ENCODE data around the gene PRSS50. TPM values are rescaled to one million over a fixed set of nuclear protein-coding genes. Genes with fewer than 3 reads are reported as not detected.
"Not testable (repeated sequence)": the region's sequence is repeated elsewhere in the genome, so short reads cannot be mapped to it uniquely, and the experiment has no call there.

PRSS50 gene
- total RNA-seq: not detected

DNA sequence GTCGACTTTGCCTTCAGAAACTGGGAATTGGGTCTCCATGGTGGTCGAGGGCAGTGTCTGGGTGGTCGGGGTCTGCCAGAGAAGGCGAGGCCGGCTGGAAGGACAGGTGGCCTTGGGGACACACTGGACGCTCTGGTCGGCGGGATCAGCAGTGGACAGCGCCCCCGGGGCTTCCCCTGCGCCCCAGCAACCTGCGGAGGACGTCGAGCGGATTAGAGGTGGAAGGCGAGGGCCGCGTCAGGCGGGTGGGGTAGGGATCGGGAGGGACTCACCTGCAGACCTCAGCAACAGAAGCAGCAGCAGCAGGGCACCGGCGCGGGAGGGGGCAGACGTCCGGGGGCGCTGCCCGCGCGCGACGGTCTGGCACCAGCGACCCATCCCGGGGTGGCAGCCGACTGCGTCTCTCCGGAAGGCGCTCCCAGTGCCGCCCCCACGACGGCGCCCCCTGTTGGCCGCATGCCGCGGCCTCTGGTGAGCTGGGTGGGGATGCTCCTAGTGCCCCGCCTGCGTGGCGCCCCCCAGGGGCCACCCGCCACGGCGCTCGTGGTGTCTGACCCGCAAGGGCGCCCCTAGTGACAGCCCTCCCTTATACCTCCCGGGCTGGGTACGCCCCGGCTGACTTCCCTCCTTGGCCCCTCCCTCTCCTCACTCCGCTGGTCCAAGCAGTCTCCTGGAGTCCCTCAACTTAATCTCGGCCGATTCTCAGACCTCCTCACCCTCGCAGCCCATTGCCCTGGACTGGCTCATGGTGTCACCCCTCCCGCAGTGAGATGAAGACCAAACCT, at the start of gene PRSS50:
Gene PRSS50 (minus strand): TSS at position 423 of the 785 bp plus-strand sequence. CDS start 45 bp downstream, at position 378.
- no peak within 1 kb of the TSS for H3K4me3 ChIP-seq (ENCODE audit: low read length)
- no peaks in the 10 kb centered on the region for H3K9me3 ChIP-seq (ENCODE audit: low read depth, low read length)
- H3K27me3 ChIP-seq (ENCODE audit: insufficient read depth, low read length): peaks cover 4% of the 10 kb centered on the region
- no peaks in the 10 kb centered on the region for H3K4me1 ChIP-seq (ENCODE audit: insufficient read depth, low read length)

GRCh38 chr3:46764206-46764605, 46.5 kb upstream of the PRSS50 start:
- no peak overlapping the region for H3K4me3 ChIP-seq (ENCODE audit: low read length)
- H3K27me3 ChIP-seq (ENCODE audit: insufficient read depth, low read length): no peaks in the 10 kb centered on the region
- H3K9me3 ChIP-seq (ENCODE audit: low read depth, low read length): peaks cover 16% of the 10 kb centered on the region
- no peaks in the 10 kb centered on the region for H3K4me1 ChIP-seq (ENCODE audit: insufficient read depth, low read length)

GRCh38 chr3:46763178-46763577, 45.5 kb upstream of the PRSS50 start:
- H3K27me3 ChIP-seq (ENCODE audit: insufficient read depth, low read length): no peaks in the 10 kb centered on the region
- H3K4me1 ChIP-seq (ENCODE audit: insufficient read depth, low read length): no peaks in the 10 kb centered on the region
- peaks cover 14% of the 10 kb centered on the region for H3K9me3 ChIP-seq (ENCODE audit: low read depth, low read length)
- no peak overlapping the region for H3K4me3 ChIP-seq (ENCODE audit: low read length)

DNA sequence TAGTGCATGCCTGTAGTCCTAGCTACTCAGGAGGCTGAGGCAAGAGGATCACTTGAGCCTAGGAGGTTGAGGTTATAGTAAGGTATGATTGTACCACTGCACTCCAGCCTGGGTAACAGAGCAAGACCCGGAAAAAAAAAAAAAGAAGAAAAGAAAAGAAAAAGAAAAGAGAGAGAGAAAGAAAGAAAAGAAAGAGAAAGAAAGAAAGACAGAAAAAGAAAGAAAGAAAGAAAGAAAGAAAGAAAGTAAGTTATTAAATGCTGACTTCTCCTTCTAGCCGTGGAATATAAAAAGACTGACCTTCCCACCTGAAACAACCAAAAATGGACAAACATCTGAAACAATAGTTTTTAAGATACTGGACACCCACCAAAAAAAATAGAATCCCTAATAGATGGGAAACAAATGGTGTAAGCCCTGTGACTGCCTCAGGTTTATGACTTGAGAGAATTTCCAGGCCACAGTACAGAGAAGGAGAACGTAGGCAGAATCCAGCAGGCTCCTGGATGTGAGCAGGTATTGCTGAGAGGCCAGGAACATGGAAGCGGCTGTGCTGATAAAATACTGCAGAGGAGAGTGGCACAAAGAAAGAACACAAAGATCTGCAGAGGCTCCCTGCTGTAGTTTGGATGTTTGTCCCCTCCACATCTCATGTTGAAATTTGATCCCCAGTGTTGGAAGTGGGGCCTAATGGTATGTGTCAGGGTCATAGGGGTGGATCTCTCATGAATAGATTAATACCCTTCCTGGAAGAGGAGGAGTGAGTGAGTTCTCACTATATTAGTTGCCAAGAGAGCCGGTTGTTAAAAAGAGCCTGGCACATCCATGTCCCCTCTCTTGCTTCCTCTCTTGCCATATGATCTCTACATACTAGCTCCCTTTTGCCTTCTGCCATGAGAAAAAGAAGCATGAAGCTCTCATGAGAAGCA, 41.8 kb upstream of the PRSS50 start:
- Histone ChIP-seq H3K27me3 (ENCODE audit: insufficient read depth, low read length) (no peaks in the 10 kb centered on the region), H3K4me3 (ENCODE audit: low read length) (no peak overlapping the region), H3K4me1 (ENCODE audit: insufficient read depth, low read length) (no peaks in the 10 kb centered on the region), H3K9me3 (ENCODE audit: low read depth, low read length) (peaks cover 8% of the 10 kb centered on the region)

GRCh38 chr3:46756642-46757041, 39.0 kb upstream of the PRSS50 start:
- Histone ChIP-seq H3K4me3 (ENCODE audit: low read length) (no peak overlapping the region), H3K4me1 (ENCODE audit: insufficient read depth, low read length) (no peaks in the 10 kb centered on the region), H3K9me3 (ENCODE audit: low read depth, low read length) (no peaks in the 10 kb centered on the region), H3K27me3 (ENCODE audit: insufficient read depth, low read length) (no peaks in the 10 kb centered on the region)

GRCh38 chr3:46755646-46756045, 38.0 kb upstream of the PRSS50 start:
- Histone ChIP-seq H3K9me3 (ENCODE audit: low read depth, low read length) (no peaks in the 10 kb centered on the region), H3K27me3 (ENCODE audit: insufficient read depth, low read length) (no peaks in the 10 kb centered on the region), H3K4me1 (ENCODE audit: insufficient read depth, low read length) (no peaks in the 10 kb centered on the region), H3K4me3 (ENCODE audit: low read length) (no peak overlapping the region)

DNA sequence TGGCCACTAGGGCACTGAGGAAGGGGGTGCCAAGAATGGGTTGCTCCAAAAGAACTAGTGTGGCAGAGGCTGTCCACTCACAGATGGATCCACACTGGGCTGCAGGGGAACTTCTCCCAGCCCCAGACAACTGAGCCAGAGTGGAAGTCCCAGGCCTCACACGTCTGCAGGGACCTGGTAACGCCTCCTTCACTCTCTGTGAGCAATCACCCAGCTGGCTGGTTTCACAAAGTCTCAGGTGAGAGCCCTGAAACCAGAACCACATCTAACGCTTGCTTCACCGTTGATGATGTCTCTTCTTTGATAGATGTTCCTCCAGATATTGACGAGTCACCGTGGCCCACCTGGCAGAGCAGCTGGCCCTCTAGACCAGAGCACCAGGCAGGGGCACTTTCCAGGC, 35.5 kb upstream of the PRSS50 start:
- not testable (repeated sequence) for H3K4me3 ChIP-seq (ENCODE audit: low read length); H3K9me3 ChIP-seq (ENCODE audit: low read depth, low read length)

DNA sequence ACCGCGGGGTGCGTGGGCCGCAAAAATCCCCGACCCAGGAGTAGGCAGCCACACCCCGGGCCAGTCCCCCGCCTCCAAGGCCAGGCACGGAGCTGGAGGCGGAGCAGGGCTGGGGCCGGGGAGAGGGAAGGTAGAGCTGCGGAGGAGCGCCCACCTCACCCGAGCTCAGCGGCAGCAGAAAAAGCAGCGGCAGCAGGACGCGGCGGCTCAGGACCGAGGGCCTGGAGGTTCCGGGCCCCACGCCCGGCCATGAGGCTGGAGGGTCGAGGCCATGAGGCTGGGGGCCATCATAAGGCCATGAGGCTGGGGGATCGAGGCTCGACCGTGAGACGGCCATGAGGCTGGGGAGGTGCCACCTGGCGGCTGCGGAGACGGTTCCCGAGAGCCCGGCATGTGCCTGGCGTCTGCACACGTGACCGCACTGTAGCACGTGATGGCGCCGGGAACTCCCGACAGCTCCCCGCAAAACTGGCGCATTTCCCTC, 32.9 kb upstream of the PRSS50 start:
- Histone ChIP-seq H3K4me1 (ENCODE audit: insufficient read depth, low read length) (no peaks in the 10 kb centered on the region), H3K4me3 (ENCODE audit: low read length) (no peak overlapping the region), H3K9me3 (ENCODE audit: low read depth, low read length) (no peaks in the 10 kb centered on the region), H3K27me3 (ENCODE audit: insufficient read depth, low read length) (no peaks in the 10 kb centered on the region)

More for the DNA sequence above, 35.5 kb upstream of the PRSS50 start:
- H3K4me1 ChIP-seq (ENCODE audit: insufficient read depth, low read length); H3K27me3 ChIP-seq (ENCODE audit: insufficient read depth, low read length): not testable (repeated sequence)

DNA sequence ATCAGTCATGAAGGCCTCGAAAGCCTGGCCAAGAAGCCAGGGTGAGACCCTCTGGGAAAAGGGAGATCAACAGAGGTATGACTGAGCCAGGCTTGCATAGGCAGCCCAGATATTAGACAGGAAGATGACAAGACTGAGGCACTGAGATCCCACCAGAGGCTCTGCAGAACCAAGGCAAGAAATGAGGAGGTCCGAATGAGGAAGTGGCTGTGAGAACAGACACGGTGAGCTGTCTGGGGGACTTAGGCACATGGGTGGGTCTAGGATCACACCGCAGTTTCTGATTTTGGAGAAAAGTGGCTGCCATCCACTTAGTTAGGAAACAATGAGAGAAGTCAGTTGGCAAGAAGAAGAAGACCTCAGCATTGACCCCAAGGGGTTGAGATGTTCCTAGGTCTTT, 31.5 kb upstream of the PRSS50 start:
- no peak overlapping the region for H3K4me3 ChIP-seq (ENCODE audit: low read length)
- no peaks in the 10 kb centered on the region for H3K9me3 ChIP-seq (ENCODE audit: low read depth, low read length)
- no peaks in the 10 kb centered on the region for H3K27me3 ChIP-seq (ENCODE audit: insufficient read depth, low read length)
- no peaks in the 10 kb centered on the region for H3K4me1 ChIP-seq (ENCODE audit: insufficient read depth, low read length)

- H3K27me3 ChIP-seq (ENCODE audit: insufficient read depth, low read length): no peaks in the 10 kb centered on the region
- H3K9me3 ChIP-seq (ENCODE audit: low read depth, low read length): no peaks in the 10 kb centered on the region
- H3K4me3 ChIP-seq (ENCODE audit: low read length): no peak overlapping the region
- no peaks in the 10 kb centered on the region for H3K4me1 ChIP-seq (ENCODE audit: insufficient read depth, low read length)
Observed at GRCh38 chr3:46748170-46748569, 30.5 kb upstream of the PRSS50 start.

DNA sequence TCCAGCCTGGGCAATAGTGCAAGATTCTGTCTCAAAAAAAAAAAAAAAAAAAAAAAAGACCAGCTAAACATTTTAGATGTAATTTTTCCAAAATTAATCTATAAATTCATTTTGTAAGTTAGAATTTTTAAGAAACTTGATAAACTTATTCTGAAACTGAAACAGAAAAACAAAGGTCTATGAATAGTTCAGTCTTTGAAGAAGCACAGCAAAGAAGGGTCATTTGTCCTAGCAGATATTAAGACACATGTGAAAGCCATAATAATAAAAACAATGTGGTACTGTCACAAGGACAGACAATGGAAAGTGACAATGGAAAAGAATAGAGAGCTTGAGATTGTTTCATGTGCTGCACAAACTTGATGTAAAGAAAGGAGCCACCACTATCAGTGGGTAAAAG, 29.0 kb upstream of the PRSS50 start:
- H3K4me3 ChIP-seq (ENCODE audit: low read length): no peak overlapping the region
- H3K4me1 ChIP-seq (ENCODE audit: insufficient read depth, low read length): no peaks in the 10 kb centered on the region
- no peaks in the 10 kb centered on the region for H3K27me3 ChIP-seq (ENCODE audit: insufficient read depth, low read length)
- no peaks in the 10 kb centered on the region for H3K9me3 ChIP-seq (ENCODE audit: low read depth, low read length)

- no peaks in the 10 kb centered on the region for H3K27me3 ChIP-seq (ENCODE audit: insufficient read depth, low read length)
- no peak overlapping the region for H3K4me3 ChIP-seq (ENCODE audit: low read length)
- no peaks in the 10 kb centered on the region for H3K9me3 ChIP-seq (ENCODE audit: low read depth, low read length)
- H3K4me1 ChIP-seq (ENCODE audit: insufficient read depth, low read length): no peaks in the 10 kb centered on the region
Observed at GRCh38 chr3:46742992-46743585, 25.4 kb upstream of the PRSS50 start.

DNA sequence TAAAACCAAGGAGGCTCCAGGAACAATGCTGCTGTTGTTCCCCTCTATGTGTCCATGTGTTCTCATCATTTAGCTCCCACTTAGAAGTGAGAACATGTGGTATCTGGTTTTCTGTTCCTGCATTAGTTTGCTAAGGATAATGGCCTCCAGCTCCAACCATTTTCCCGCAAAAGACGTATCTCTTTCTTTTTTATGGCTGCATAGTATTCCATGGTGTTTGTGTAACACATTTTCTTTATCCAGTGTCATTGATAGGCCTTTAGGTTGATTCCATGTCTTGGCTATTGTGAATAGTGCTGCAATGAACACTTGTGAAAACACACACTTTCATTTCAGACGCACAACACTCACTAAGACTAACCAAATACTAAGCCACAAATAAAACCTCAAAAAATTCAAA, 21.9 kb upstream of the PRSS50 start:
- not testable (repeated sequence) for H3K9me3 ChIP-seq (ENCODE audit: low read depth, low read length); H3K4me1 ChIP-seq (ENCODE audit: insufficient read depth, low read length); H3K4me3 ChIP-seq (ENCODE audit: low read length); H3K27me3 ChIP-seq (ENCODE audit: insufficient read depth, low read length)

- no peaks in the 10 kb centered on the region for H3K4me1 ChIP-seq (ENCODE audit: insufficient read depth, low read length)
- H3K4me3 ChIP-seq (ENCODE audit: low read length): no peak overlapping the region
- H3K27me3 ChIP-seq (ENCODE audit: insufficient read depth, low read length): no peaks in the 10 kb centered on the region
- no peaks in the 10 kb centered on the region for H3K9me3 ChIP-seq (ENCODE audit: low read depth, low read length)
Observed at GRCh38 chr3:46737329-46737731, 19.7 kb upstream of the PRSS50 start.

Measured in mononuclear cell (primary cell).